RWPE2 (cell line): Measurements from ENCODE around the gene ATN1.

ENCODE experiments used
- ATAC-seq: fragments of 200-7000 bp; cut with Tn5 transposase; 3 replicates; pipeline ENCODE4 v1.9.1; 2021; ENCODE audit warnings: low read depth
- DNase-seq: peaks from one replicate; pipeline ENCODE4 v3.0.0-alpha.2; 2020; ENCODE audit warnings: low spot score
- H3K27ac ChIP-seq: fragments of 450-650 bp; 2 replicates; pipeline ENCODE4 v1.5.1; 2017; ENCODE audit warnings: mild to moderate bottlenecking; ENCODE audit not compliant: poor library complexity, severe bottlenecking
- H3K27me3 ChIP-seq: fragments of 250-450 bp; sonication (Bioruptor Pico); 2 replicates; pipeline ENCODE4 v1.5.1; 2021; ENCODE audit warnings: mild to moderate bottlenecking, moderate library complexity; ENCODE audit not compliant: insufficient read depth, poor library complexity, severe bottlenecking
- H3K36me3 ChIP-seq: fragments of 250-450 bp; sonication (Bioruptor Pico); 2 replicates; pipeline ENCODE4 v1.5.1; 2020; ENCODE audit warnings: low read depth, mild to moderate bottlenecking, moderate library complexity
- H3K4me1 ChIP-seq: fragments of 250-450 bp; sonication (Bioruptor Pico); 2 replicates; pipeline ENCODE4 v1.5.1; 2021; ENCODE audit warnings: mild to moderate bottlenecking, moderate library complexity; ENCODE audit not compliant: insufficient read depth, poor library complexity, severe bottlenecking
- H3K4me3 ChIP-seq: fragments of 250-450 bp; sonication (Bioruptor Pico); 2 replicates; pipeline ENCODE4 v1.5.1; 2021; ENCODE audit warnings: mild to moderate bottlenecking, moderate library complexity; ENCODE audit not compliant: severe bottlenecking
- H3K9me3 ChIP-seq: fragments of 250-450 bp; sonication (Bioruptor Pico); 2 replicates; pipeline ENCODE4 v1.5.1; 2021; ENCODE audit warnings: mild to moderate bottlenecking, moderate library complexity; ENCODE audit not compliant: severe bottlenecking
- TF ChIP-seq, protein P1 (sequence below): fragments of 450-650 bp; IDR thresholded peaks from one replicate; pipeline ENCODE4 v1.5.1; 2017; ENCODE audit warnings: mild to moderate bottlenecking, moderate library complexity; ENCODE audit not compliant: poor library complexity, severe bottlenecking

ATN1 gene

GRCh38 chr12:6928703-6929407 is 1.1 kb downstream of the ATN1 start:
- ATAC-seq (no peak), DNase-seq (no peak)
- peaks cover 37% of the 10 kb centered on the region for H3K4me1 ChIP-seq
- H3K9me3 ChIP-seq = no peaks in the 10 kb centered on the region
- no peaks in the 10 kb centered on the region for H3K27me3 ChIP-seq
- H3K36me3 ChIP-seq = peaks cover 22% of the 10 kb centered on the region
- H3K4me3 ChIP-seq = peak overlapping the region; percentile 78
- TF ChIP-seq, protein P1, sequence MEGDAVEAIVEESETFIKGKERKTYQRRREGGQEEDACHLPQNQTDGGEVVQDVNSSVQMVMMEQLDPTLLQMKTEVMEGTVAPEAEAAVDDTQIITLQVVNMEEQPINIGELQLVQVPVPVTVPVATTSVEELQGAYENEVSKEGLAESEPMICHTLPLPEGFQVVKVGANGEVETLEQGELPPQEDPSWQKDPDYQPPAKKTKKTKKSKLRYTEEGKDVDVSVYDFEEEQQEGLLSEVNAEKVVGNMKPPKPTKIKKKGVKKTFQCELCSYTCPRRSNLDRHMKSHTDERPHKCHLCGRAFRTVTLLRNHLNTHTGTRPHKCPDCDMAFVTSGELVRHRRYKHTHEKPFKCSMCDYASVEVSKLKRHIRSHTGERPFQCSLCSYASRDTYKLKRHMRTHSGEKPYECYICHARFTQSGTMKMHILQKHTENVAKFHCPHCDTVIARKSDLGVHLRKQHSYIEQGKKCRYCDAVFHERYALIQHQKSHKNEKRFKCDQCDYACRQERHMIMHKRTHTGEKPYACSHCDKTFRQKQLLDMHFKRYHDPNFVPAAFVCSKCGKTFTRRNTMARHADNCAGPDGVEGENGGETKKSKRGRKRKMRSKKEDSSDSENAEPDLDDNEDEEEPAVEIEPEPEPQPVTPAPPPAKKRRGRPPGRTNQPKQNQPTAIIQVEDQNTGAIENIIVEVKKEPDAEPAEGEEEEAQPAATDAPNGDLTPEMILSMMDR = no peak
- H3K27ac ChIP-seq = peak overlapping the region; percentile 94

- peak overlapping the region; percentile 78 for H3K4me3 ChIP-seq
These were observed 2.0 kb downstream of the ATN1 start for GRCh38 chr12:6929466-6930452.

GRCh38 chr12:6932766-6933165 is 5.0 kb downstream of the ATN1 start:
- H3K4me1 ChIP-seq = peaks cover 10% of the 10 kb centered on the region
- DNase-seq = no peak
- H3K27me3 ChIP-seq = no peaks in the 10 kb centered on the region
- H3K27ac ChIP-seq = peak overlapping the region; percentile 38
- no peak for ATAC-seq
- TF ChIP-seq, protein P1 = no peak
- H3K4me3 ChIP-seq = no peak overlapping the region
- H3K36me3 ChIP-seq = peaks cover 39% of the 10 kb centered on the region
- H3K9me3 ChIP-seq = no peaks in the 10 kb centered on the region

More at GRCh38 chr12:6929466-6930452, 2.0 kb downstream of the ATN1 start:
- Histone ChIP-seq H3K27ac (peak overlapping the region; percentile 94), H3K27me3 (no peaks in the 10 kb centered on the region), H3K36me3 (peaks cover 31% of the 10 kb centered on the region), H3K9me3 (no peaks in the 10 kb centered on the region), H3K4me1 (peaks cover 33% of the 10 kb centered on the region)
- TF ChIP-seq, protein P1 = no peak
- ATAC-seq (no peak), DNase-seq (no peak)

DNA sequence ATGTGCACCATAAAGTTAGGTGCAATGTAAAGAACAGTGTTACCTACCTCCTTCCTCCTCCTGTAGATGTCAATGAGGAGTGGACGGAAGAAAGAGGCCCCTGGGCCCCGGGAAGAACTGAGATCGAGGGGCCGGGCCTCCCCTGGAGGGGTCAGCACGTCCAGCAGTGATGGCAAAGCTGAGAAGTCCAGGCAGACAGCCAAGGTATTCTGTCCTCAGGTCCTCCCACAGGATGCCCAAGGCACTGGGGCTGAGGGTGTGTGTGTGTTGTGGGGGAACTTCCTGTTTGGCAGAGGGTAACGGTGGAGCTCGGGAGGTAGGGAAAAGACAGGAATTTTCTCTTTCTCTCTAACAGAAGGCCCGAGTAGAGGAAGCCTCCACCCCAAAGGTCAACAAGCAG is 6.4 kb downstream of the ATN1 start:
- DNase-seq (no peak), ATAC-seq (no peak)
- Histone ChIP-seq H3K27me3 (no peaks in the 10 kb centered on the region), H3K4me1 (peaks cover 10% of the 10 kb centered on the region), H3K9me3 (no peaks in the 10 kb centered on the region), H3K36me3 (peaks cover 45% of the 10 kb centered on the region), H3K27ac (peak overlapping the region; percentile 38), H3K4me3 (no peak overlapping the region)
- TF ChIP-seq, protein P1 = no peak
